Activated T-cell treated with anti-CD3 and anti-CD28 coated beads, Interleukin-2, amount 50 U/mL, for 4 hours (primary cell): Measurements from ENCODE around the gene USP3. TPM values are rescaled to one million over a fixed set of nuclear protein-coding genes. Genes with fewer than 3 reads are reported as not detected.
"Not testable (repeated sequence)": the region's sequence is repeated elsewhere in the genome, so short reads cannot be mapped to it uniquely, and the experiment has no call there.

ENCODE experiments used
- ATAC-seq, 2 donors: fragments of 200-7000 bp; cut with Tn5 transposase; one replicate each; pipeline ENCODE4 v1.10.0; 2021
- DNase-seq: peaks from one replicate; pipeline ENCODE4 v3.0.0-alpha.2; 2020
- H3K27me3 Mint-ChIP-seq: one replicate; pipeline ENCODE4 v1.8.0; 2021; ENCODE audit warnings: low read depth, mixed read lengths
- H3K36me3 Mint-ChIP-seq: one replicate; pipeline ENCODE4 v1.8.0; 2022; ENCODE audit warnings: mixed read lengths; ENCODE audit not compliant: insufficient read depth
- H3K4me1 Mint-ChIP-seq: one replicate; pipeline ENCODE4 v1.8.0; 2021; ENCODE audit warnings: low read depth, mixed read lengths
- H3K4me3 Mint-ChIP-seq: one replicate; pipeline ENCODE4 v1.8.0; 2021; ENCODE audit warnings: mild to moderate bottlenecking, moderate library complexity, mixed read lengths
- H3K9me3 Mint-ChIP-seq: one replicate; pipeline ENCODE4 v1.8.0; 2021; ENCODE audit warnings: mixed read lengths
- total RNA-seq, 3 donors: library from RNA; stranded (reverse); gene quantifications; one replicate each; pipeline ENCODE4 v1.2.1, GENCODE V29; 2021

USP3 gene
- total RNA-seq, 3 donors from 2014 or later: 34.2 to 40.9 (median 35.5) TPM

DNA sequence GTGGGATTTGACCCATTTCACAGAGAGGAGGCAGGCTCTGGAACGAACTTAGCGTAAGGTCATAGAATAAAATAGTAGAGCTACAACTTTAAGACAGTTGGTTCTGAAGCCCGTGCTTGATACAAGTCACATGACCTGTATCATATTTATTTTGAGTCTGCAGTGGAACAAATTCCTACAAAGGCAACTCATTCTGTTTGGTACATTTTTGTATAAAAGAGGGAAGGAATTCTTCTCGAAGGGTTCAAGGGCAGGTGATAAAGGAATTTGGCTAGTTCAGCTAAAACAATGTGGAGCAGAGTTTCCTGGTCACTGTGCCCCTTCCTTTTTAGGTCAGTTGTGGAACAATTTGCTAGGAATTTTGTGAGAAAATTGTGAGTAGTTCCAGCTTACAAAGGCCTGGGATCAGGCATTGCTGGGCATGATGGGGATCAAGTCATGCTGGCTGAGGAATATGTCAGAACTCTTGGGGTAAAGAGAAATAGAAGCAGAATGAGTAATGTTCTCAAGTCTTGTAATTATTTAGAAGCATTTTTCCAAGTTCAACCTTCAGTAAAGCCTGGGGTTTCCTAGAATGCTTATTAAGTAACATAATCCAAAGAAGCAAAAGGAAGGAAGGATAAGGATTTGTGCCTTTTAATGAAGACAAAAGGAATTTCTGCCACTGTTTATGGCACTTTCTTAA is 19.1 kb downstream of the USP3 start:
- Mint-ChIP-seq H3K9me3 (no peaks in the 10 kb centered on the region), H3K4me3 (peak overlapping the region; percentile 15), H3K4me1 (peaks cover 92% of the 10 kb centered on the region), H3K27me3 (no peaks in the 10 kb centered on the region), H3K36me3 (peaks cover 10% of the 10 kb centered on the region)
- ATAC-seq (no peak), DNase-seq (no peak)

DNA sequence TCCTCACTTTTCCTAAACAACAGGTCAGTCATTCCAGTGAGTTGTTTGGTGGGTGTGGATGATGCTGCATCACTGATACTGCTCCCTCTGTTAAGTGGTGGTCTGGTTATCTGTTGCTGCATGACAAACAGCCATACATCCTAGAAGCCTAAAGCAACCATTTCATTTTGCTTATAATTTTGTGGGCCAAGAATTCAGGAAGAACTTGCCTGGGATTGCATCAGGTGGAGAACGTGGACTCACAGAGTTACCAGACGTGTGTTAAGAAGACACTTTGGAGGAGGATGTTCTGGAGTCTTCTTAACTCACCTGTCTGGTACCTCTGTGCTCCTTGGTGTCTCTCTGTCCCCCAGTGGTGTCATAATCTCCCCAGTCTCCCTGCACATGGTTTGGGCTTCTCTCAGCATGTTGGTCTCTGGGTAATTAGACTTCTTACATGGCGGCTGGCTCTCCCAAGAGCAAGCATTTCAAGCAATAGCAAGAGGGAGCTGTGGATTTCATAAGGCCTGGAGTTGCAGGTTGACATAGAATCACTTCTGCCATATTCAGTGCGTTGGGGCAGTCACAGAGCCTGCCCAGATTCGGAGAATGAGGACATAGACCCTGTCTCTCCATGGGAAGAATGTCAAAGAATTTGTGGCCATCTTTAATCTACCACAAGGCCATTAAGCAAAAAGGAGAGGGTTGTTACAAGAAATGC is 20.1 kb downstream of the USP3 start:
- H3K27me3 Mint-ChIP-seq: no peaks in the 10 kb centered on the region
- H3K4me1 Mint-ChIP-seq: peaks cover 92% of the 10 kb centered on the region

DNA sequence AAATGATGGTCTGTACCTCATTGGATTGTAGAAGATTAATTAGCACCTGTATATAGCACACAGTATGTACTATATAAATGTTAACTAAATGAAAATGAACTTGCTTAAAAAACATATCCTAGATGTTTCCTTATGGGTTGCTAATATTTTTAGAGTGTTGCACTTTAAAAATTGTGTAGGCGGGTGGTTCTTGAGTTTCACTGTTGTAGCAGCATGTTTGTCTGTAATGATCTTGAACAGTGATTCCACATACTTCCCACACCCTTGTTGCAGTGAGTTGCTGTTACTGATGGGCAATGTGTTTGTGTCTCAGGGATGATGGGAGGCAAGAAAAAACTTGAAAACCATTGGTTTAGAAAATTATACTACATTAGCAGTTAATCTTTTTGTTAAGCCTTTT is 22.0 kb downstream of the USP3 start:
- ATAC-seq (peak in 1 of 2 donors; percentile 32), DNase-seq (no peak)
- peak overlapping the region; percentile 25 for H3K4me3 Mint-ChIP-seq
- H3K9me3 Mint-ChIP-seq: no peaks in the 10 kb centered on the region
- H3K36me3 Mint-ChIP-seq: peaks cover 17% of the 10 kb centered on the region
- H3K4me1 Mint-ChIP-seq: peaks cover 96% of the 10 kb centered on the region
- H3K27me3 Mint-ChIP-seq: no peaks in the 10 kb centered on the region

More for the DNA sequence above, 20.1 kb downstream of the USP3 start:
- no peak for DNase-seq
- H3K9me3 Mint-ChIP-seq: no peaks in the 10 kb centered on the region
- peak overlapping the region; percentile 23 for H3K4me3 Mint-ChIP-seq
- peaks cover 10% of the 10 kb centered on the region for H3K36me3 Mint-ChIP-seq
- ATAC-seq: no peak

DNA sequence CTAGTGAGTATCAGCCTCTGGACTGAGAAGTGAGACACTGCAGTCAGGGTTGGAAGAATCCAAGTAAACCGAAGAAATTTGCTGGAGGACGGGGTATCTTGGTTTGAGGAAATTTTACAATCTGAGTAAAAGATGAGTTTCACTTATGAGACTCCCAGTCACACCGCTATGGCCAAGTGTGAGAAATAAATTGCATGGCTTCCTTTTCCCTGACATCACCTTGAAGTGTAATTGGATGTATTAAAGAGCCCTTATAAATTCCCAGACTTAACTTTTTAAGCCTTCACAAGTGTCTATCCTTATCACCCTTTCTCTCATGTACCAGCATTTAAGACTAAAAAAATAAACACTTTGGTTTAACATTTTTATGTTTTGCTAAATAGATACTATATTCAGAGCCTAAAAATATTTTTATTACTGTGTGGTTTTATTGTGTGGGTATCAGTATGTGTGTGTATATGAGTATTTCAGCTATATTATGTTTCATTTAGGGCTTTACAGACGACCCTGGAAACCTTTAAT is 23.8 kb downstream of the USP3 start:
- Mint-ChIP-seq H3K36me3 (peaks cover 25% of the 10 kb centered on the region), H3K9me3 (no peaks in the 10 kb centered on the region), H3K4me3 (no peak overlapping the region), H3K4me1 (peaks cover 96% of the 10 kb centered on the region), H3K27me3 (no peaks in the 10 kb centered on the region)
- no peak for DNase-seq
- ATAC-seq: no peak

DNA sequence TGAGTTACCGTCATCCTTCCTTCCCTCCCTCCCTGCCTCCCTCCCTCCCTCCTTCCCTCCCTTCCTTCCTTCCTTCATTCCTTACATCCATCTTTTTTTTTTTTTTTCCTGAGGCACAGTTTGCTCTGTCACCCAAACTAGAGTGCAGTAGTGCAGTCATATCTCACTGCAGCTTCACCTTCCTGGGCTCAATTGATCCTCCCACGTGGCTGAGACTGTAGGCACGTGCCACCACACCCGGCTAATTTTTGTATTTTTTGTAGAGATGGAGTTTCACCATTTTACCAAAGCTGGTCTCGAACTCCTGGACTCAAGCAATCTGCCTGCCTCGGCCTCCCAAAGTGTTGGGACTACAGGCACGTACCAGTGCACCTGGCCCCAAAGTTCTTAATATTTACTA is 25.8 kb downstream of the USP3 start:
- H3K27me3 Mint-ChIP-seq: no peaks in the 10 kb centered on the region
- DNase-seq: peak; percentile 18
- H3K9me3 Mint-ChIP-seq: no peaks in the 10 kb centered on the region
- peaks cover 90% of the 10 kb centered on the region for H3K4me1 Mint-ChIP-seq
- ATAC-seq: peak; percentile 44 to 75
- H3K36me3 Mint-ChIP-seq: peaks cover 24% of the 10 kb centered on the region
- H3K4me3 Mint-ChIP-seq: peak overlapping the region; percentile 14

DNA sequence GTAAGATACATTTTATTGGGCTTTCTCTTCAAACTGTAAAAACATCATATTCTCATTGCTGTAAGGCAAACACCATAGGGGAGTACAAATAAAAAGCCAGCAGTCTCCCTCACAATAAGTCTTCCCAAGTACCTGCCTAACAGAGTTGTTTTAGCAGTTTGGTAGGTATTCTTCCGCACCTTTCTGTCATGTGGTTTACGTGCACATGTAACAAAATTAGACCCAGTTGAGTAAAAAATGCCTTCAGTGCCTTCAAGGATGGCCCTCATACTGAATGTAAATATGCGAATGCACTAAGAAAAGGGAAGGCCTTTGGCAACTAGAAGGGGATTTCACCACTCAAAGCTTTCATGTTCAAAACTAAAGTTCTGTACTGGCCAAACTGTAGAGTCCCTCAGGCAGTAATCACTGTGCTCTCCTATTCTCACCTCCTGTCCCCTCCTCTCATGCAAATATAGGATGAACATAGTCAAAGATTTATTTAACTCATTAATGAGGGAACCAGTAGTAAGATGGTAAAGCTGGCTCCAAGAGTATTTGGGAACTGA is 26.4 kb downstream of the USP3 start:
- H3K27me3 Mint-ChIP-seq: no peaks in the 10 kb centered on the region
- no peak for DNase-seq

DNA sequence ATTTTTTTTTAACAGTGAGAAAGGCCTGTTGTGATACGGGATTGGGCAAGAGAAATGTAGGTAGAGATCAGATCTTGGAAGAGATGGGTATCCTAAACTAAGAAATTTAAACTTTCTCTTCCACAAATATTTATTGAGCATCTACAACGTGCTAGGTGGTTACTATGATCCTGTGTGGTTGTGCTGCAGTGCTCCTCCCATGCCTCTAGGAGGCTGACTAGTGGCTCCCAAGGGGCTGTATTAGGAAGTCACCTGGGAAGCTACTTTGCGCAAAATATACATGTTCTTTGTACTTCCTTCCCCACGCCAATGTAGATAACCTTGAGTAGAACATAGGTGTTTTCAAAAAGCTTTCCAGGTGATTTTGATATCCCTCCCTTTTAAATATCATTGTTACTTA is 27.2 kb downstream of the USP3 start:
- DNase-seq (no peak), ATAC-seq (peak in 1 of 2 donors; percentile 59)
- Mint-ChIP-seq H3K9me3 (no peaks in the 10 kb centered on the region), H3K4me1 (peaks cover 90% of the 10 kb centered on the region), H3K4me3 (no peak overlapping the region), H3K27me3 (no peaks in the 10 kb centered on the region), H3K36me3 (peaks cover 30% of the 10 kb centered on the region)

More for the DNA sequence above, 26.4 kb downstream of the USP3 start:
- peaks cover 29% of the 10 kb centered on the region for H3K36me3 Mint-ChIP-seq
- H3K4me1 Mint-ChIP-seq: peaks cover 90% of the 10 kb centered on the region
- ATAC-seq: peak; percentile 7 to 23
- no peaks in the 10 kb centered on the region for H3K9me3 Mint-ChIP-seq
- H3K4me3 Mint-ChIP-seq: no peak overlapping the region

DNA sequence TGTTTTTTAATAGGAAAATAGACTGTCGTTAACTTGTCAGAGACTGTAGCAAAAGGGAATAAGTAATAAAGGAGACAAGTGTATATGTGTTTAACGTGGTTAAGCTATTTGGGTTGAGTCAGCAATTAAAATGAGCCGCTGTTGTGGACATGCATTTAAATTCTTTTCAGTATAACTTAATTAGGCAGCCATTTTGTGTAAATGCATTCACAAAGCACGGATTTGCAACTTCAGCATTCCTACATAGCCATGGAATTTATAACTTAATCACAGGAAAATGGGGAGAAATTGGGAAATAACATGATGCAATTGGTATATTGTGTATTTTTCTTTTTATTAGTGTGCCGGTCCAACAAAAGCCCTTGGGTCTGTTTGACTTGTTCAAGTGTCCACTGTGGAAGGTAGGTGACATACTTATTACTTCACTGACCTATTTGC is 27.9 kb downstream of the USP3 start:
- ATAC-seq: no peak
- Mint-ChIP-seq H3K27me3 (no peaks in the 10 kb centered on the region), H3K4me3 (no peak overlapping the region), H3K4me1 (peaks cover 83% of the 10 kb centered on the region), H3K9me3 (no peaks in the 10 kb centered on the region), H3K36me3 (peaks cover 30% of the 10 kb centered on the region)
- no peak for DNase-seq

DNA sequence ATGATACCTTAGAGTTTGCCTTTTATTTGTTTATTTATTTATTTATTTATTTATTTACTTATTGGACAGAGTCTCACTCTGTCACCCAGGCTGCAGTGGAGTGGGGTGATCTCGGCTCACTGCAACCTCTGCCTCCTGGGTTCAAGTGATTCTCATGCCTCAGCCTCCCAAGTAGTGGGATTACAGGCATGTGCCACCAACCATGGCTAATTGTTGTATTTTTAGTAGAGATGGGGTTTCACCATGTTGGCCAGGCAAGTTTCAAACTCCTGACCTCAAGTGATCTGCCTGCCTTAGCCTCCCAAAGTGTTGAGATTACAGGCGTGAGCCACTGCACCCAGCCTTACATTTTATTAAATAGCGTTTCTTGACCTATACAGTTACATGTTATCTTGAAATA is 30.5 kb downstream of the USP3 start:
- H3K9me3 Mint-ChIP-seq, ATAC-seq, H3K27me3 Mint-ChIP-seq, H3K4me3 Mint-ChIP-seq, DNase-seq: not testable (repeated sequence)
- H3K4me1 Mint-ChIP-seq: peaks cover 70% of the 10 kb centered on the region
- peaks cover 36% of the 10 kb centered on the region for H3K36me3 Mint-ChIP-seq

DNA sequence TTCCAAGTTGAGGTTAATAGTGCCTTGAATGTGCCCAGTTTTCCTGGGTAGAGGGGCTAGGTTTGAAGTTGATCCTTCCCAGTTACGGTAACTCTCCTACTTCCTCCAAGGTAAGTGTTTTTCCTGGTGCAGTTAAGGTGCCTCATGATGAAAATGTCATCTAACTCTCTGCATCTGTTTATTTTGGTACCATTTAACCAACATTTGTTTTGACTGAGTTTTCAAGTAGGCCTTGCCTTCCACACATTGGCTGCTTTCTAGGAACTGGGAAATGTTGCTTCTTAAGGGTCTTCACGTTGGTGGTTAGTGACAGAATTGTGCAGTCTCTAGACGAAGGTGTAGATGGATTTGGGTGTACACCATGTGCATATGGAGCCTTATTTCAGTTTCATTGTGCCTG is 31.3 kb downstream of the USP3 start:
- H3K9me3 Mint-ChIP-seq: no peaks in the 10 kb centered on the region
- ATAC-seq (no peak), DNase-seq (no peak)
- H3K4me1 Mint-ChIP-seq: peaks cover 70% of the 10 kb centered on the region
- no peaks in the 10 kb centered on the region for H3K27me3 Mint-ChIP-seq
- peaks cover 41% of the 10 kb centered on the region for H3K36me3 Mint-ChIP-seq
- no peak overlapping the region for H3K4me3 Mint-ChIP-seq

DNA sequence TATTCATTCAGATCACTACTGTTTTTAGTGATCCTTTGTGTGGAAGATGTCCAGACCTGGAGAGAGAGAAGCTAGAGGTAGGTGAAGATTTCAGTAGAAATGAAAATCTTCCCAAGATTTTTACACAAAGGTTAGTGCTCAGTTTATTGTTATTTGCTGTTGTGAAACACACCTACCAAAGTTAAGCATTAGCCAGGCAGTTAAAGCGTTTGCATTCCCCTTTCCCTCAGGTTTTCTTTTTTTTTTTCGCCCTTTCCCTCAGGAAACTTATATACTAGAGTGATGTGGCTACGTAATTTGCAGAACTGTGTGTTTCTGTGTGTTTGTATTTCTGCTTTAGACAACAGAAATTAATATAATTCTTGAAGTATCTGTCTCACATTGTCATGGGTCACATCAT is 34.5 kb downstream of the USP3 start:
- Mint-ChIP-seq H3K27me3 (no peaks in the 10 kb centered on the region), H3K4me1 (peaks cover 63% of the 10 kb centered on the region), H3K4me3 (no peak overlapping the region), H3K36me3 (peaks cover 35% of the 10 kb centered on the region), H3K9me3 (no peaks in the 10 kb centered on the region)
- no peak for DNase-seq
- ATAC-seq: no peak

DNA sequence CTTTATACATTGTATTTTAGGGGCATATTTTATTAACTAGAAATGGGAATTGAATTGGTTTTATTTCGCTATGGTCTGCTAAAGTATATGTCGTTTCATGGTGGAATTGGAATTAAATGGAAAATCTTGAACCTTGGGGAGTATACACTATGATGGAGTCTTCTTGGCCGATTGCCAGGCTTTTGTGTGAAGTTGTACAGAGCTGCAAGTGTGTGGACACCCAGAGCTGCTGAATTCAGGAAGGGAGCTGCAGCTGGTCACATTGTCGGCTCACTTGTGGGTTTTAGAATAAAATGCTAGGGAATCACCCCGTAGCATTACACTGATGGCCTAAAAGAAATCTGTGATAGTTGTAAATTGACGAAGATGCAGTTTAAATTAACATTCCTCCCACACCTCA is 35.1 kb downstream of the USP3 start:
- H3K27me3 Mint-ChIP-seq: no peaks in the 10 kb centered on the region
- peaks cover 62% of the 10 kb centered on the region for H3K4me1 Mint-ChIP-seq
- ATAC-seq (no peak), DNase-seq (no peak)
- H3K36me3 Mint-ChIP-seq: peaks cover 35% of the 10 kb centered on the region
- H3K9me3 Mint-ChIP-seq: no peaks in the 10 kb centered on the region
- no peak overlapping the region for H3K4me3 Mint-ChIP-seq

DNA sequence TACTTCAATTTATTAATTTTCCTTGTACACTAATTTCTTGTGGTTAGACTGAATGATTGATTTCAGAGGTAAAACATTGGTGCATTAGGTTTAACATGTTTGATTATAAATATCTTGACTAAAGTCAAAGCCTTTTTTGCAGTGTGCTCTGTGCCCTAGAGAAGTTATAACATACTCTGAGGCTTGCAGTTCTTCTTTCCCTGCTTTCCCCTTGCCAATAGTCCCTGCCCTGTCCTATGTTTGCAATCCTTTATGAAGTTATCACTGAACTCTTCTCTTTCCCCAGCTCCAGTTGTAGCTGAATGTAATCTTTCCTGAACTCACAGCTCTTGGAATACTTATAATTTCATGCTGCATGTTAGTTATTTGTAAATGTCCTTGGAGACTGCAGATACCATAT is 35.6 kb downstream of the USP3 start:
- Mint-ChIP-seq H3K4me3 (no peak overlapping the region), H3K9me3 (no peaks in the 10 kb centered on the region), H3K4me1 (peaks cover 65% of the 10 kb centered on the region), H3K27me3 (no peaks in the 10 kb centered on the region), H3K36me3 (peaks cover 35% of the 10 kb centered on the region)
- DNase-seq (no peak), ATAC-seq (no peak)

DNA sequence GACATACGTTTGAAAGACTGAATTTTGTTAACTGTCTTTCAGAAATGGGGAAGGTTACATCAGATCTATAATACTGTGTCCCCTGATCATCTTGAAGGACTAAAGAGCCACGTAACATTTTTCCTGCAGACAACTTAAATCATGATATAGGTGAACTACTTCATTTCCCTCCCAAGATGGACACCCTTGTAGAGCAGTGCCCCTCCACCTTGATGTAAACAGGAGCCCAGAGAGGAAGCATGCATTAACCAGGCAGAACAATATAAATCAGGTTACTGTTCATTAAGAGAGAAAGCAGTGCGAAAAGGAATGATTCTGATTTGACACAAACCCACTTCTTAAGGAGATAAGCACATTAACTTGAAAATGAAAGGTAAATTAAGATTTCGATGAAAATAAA is 36.1 kb downstream of the USP3 start:
- Mint-ChIP-seq H3K27me3 (no peaks in the 10 kb centered on the region), H3K4me3 (no peak overlapping the region), H3K36me3 (peaks cover 32% of the 10 kb centered on the region), H3K4me1 (peaks cover 60% of the 10 kb centered on the region), H3K9me3 (no peaks in the 10 kb centered on the region)
- ATAC-seq: no peak
- no peak for DNase-seq
